HG02885 (cell line): ENCODE results near the gene ATF5.
"Not testable (repeated sequence)": the region's sequence is repeated elsewhere in the genome, so short reads cannot be mapped to it uniquely, and the experiment has no call there.

Source experiments
- ATAC-seq: cut with Tn5 transposase; IDR thresholded peaks from one replicate; pipeline ENCODE4 v1.9.1; 2021; ENCODE audit warnings: mild to moderate bottlenecking; ENCODE audit not compliant: unreplicated experiment, poor library complexity

Gene ATF5

GRCh38 chr19:49939721-49940481, 10.9 kb downstream of the ATF5 start:
- no peak for ATAC-seq

GRCh38 chr19:49940482-49940791, 11.4 kb downstream of the ATF5 start:
- ATAC-seq: no peak

GRCh38 chr19:49944567-49944966, 15.6 kb downstream of the ATF5 start:
- ATAC-seq: not testable (repeated sequence)

- no peak for ATAC-seq
These were observed 17.4 kb downstream of the ATF5 start for GRCh38 chr19:49946415-49946814.

GRCh38 chr19:49949742-49950589, 21.0 kb downstream of the ATF5 start:
- ATAC-seq: no peak

GRCh38 chr19:49950590-49950948, 21.6 kb downstream of the ATF5 start:
- ATAC-seq: no peak

GRCh38 chr19:49950956-49951526, 22.0 kb downstream of the ATF5 start:
- no peak for ATAC-seq

- no peak for ATAC-seq
These were observed 22.9 kb downstream of the ATF5 start for GRCh38 chr19:49951806-49952478.

GRCh38 chr19:49952479-49952836, 23.5 kb downstream of the ATF5 start:
- ATAC-seq: no peak

GRCh38 chr19:49952906-49953305, 23.9 kb downstream of the ATF5 start:
- ATAC-seq: no peak

- no peak for ATAC-seq
These were observed 24.4 kb downstream of the ATF5 start for GRCh38 chr19:49953416-49953815.

- ATAC-seq: no peak
These were observed 25.3 kb downstream of the ATF5 start for GRCh38 chr19:49954092-49954829.

- ATAC-seq: no peak
These were observed 25.9 kb downstream of the ATF5 start for GRCh38 chr19:49954933-49955332.

GRCh38 chr19:49956115-49956495, 27.1 kb downstream of the ATF5 start:
- ATAC-seq: no peak

- no peak for ATAC-seq
These were observed 28.4 kb downstream of the ATF5 start for GRCh38 chr19:49957262-49957915.

GRCh38 chr19:49958144-49958543, 29.1 kb downstream of the ATF5 start:
- ATAC-seq: not testable (repeated sequence)

- not testable (repeated sequence) for ATAC-seq
These were observed 29.6 kb downstream of the ATF5 start for GRCh38 chr19:49958596-49958995.

- ATAC-seq: not testable (repeated sequence)
These were observed 30.9 kb downstream of the ATF5 start for GRCh38 chr19:49959892-49960291.

- not testable (repeated sequence) for ATAC-seq
These were observed 32.0 kb downstream of the ATF5 start, which contains the start of gene SIGLEC11 for GRCh38 chr19:49960980-49961379. TSS of gene SIGLEC11 (minus strand) at chr19:49961172. CDS start at chr19:49961081, 91 bp downstream.
